GM18870 (cell line): Measurements from ENCODE around the gene TFDP1.
"Not testable (repeated sequence)": the region's sequence is repeated elsewhere in the genome, so short reads cannot be mapped to it uniquely, and the experiment has no call there.

Experiments used
- ATAC-seq: cut with Tn5 transposase; IDR thresholded peaks from one replicate; pipeline ENCODE4 v1.9.1; 2021; ENCODE audit warnings: moderate library complexity; ENCODE audit not compliant: unreplicated experiment

The TFDP1 gene

DNA sequence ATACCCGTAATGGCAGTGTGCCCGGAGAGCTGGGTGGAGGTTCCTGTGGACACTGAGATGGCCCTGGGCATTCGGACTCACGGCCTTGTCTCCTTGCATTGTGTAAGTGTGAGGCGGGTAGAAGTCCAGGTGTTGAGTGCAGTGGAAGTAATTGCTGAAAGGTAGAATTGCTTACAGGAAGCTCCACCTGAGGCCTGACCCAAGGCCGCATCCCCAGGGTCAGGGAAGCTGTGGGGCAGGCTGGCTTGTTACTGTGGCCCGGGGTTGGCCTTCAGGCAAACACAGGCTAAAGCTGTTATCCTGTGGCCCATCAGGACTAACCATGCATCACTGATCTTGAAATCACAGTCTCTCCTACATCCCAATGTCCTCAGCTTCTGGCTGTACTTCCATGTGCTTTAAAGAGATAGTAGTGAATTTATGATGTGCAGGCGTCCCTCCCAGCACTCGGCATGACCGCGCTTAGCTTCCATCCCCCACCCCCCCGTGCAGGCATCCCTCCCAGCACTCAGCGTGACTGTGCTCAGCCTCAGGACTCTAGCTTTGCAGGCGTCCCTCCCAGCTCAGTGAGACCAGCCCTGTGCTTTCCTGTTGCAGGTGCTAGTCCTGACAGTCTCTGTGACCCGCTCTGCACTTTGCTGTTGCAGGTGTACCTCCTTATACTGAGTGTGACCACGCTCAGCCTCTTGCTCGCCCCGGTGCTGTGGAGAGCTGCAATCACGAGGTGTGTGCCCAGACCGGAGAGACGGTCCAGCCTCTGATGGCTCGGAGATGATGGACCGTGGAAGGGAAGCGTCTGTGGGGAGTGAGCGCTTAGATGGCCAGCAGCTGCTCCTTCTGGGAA, 35.6 kb upstream of the TFDP1 start:
- ATAC-seq: no peak

GRCh38 chr13:113550453-113550852, 34.1 kb upstream of the TFDP1 start:
- no peak for ATAC-seq

DNA sequence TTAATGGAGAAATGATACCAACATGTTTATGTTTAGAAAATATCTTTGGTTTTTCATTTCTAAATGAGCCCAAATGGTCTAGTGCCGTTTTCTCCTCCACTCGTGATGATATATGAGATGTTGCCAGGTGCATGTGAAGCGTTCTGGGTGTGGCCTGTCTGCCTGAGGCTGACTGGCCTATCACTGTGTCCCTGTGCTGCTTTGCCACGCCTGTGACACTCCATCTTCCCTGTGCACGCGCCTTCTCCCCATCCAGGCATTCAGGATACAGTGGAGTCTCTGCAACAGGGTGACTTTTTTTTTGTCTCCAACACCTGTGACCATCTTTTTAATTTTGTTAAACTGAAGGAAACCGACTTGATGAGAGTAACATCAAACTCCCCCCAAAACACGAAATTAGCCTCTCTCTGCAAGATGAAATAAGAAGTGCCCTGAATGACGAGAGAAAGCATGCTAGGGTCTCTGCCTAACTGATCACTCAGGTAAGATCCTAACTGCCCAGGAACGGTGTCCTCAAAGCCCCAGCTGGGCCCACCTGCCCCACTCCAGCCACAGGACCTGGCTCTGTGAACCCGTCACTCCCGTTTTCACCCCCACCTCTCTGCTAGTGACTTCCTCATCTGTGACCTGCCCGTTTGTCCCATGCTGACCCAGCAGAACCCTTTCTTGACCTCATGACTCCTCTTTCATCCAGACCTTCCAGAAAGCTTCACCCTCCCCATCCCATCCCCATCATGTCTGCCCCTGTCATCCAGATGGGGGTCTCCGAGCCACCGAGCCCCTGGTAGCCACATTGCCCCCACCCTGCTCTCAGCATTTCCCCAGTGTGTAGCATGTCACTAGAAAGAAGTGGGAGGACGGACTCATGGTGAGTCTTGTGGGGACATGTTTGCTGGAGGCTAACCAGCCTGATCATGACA, 33.2 kb upstream of the TFDP1 start:
- ATAC-seq: no peak

DNA sequence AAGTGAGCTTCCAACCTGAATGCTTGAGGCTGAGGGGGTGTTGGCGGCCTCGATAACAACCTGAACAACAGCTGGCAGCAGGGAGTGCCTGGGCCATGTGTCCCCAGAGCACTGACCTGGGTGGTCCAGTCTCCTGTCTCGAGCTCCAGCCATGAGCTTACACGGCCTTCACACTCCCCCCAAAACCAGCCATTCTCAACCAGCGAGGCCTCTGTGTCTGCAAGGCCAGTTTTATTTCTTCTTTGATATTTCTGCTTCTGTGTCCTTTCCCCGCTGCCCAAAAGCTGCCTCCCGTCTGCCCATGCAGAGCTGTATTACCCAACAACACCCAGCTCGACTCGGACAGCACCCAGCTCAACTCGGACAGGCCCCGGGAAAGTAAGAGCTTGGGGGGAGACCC, 32.5 kb upstream of the TFDP1 start:
- ATAC-seq: no peak

DNA sequence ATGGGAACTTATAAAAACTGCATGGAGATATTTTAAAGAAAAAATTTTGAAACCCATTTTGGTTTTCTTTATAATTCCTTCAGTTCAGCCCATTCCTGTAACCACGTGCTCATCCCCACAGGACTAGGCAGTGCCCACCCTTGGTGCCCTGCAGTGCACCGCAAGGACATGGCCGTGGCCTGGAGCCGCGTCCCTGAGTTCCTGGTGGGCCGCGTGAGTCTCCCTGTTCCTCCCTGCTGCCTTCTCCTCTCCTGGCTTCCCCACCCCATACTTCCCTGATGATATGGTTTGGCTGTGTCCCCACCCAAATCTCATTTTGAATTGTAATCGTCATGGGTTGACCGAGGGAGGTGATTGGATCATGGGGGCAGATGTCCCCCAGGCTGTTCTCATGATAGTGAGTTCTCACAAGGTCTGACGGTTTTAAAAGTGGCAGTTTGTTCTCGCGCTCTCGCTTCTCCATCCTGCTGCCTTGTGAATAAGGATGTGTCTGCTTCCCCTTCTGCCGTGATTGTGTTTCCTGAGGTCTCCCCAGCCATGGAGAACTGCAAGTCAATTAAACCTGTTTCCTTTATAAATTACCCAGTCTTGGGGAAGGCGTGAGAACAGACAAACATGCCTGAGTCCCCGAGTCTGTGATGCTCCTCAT, 31.6 kb upstream of the TFDP1 start:
- no peak for ATAC-seq

- no peak for ATAC-seq
Measured at GRCh38 chr13:113553511-113554332, 30.8 kb upstream of the TFDP1 start.

GRCh38 chr13:113554333-113554700, 30.2 kb upstream of the TFDP1 start:
- no peak for ATAC-seq

DNA sequence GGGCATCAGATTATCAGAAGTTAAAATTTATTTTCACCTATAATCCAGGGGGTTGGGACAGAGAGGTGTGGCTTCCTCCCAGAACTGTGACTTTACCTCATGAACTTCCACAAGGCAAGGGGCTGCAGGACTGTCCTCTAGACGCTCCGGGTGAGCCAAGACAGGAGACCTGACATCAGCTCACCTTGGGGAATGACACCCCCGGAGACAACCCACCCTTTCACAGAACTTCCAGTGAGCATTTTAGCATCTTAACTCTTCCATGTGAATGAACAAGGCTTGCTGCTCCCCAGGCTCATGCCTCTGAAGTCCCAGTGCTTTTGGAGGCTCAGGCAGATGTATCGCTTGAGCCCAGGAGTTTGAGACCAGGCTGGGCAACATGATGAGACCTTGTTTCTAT, 29.4 kb upstream of the TFDP1 start:
- ATAC-seq: no peak

DNA sequence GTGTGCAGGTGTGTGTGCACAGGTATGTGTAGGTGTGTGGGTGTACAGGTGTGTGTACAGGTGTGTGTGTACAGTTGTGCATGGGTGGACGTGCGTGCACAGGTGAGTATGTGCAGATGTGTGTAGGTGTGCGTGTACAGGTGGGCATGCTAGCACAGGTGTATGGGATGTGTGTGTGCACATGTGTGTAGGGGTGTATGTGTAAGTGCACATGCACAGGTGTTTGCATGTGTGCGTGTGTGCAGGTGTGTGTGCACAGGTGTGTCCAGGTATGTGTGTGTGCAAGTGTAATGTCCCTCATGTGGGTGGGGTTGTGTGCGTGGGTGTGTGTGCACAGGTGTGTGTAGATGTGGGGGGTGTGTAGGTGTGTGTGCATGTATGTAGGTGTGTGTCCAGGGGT, 27.5 kb upstream of the TFDP1 start:
- no peak for ATAC-seq

DNA sequence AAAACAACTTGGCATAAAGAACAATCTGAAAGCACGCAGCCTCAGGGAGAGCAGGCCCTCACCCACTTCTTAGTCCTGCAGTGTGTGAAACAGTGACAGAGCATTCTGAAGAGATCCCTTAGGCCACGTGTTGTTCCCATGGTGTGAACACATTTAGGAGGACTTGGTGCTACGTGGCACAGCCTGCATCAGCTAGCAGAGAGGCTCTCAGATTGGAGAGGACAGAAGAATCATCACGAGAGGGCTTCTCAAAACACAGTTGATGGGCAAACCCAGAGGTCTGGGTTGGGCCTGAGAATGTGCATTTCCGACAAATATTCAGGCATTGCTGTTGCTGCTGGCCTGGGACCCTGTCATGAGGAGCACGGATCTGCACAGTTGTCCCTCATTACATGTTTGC, 26.1 kb upstream of the TFDP1 start:
- ATAC-seq: no peak

DNA sequence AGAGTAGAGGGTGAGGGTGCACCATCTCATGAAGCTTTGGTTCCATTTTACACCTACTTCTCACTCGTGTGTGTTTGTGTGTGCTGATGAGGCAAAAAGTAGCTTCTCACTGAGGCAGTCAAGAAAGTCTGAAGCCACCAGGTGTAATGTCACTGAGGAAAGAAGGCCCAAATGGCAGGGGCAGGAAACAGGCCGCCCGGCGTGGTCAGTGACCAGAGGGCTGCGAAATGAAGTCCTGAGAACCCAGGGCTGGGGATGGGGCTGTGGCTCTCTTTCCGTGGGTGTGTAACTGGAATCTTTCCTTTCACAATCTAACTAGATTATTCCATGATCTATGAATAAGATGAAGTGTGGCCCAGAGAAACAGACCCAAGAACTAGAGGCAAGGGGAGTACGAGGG, 25.5 kb upstream of the TFDP1 start:
- no peak for ATAC-seq

DNA sequence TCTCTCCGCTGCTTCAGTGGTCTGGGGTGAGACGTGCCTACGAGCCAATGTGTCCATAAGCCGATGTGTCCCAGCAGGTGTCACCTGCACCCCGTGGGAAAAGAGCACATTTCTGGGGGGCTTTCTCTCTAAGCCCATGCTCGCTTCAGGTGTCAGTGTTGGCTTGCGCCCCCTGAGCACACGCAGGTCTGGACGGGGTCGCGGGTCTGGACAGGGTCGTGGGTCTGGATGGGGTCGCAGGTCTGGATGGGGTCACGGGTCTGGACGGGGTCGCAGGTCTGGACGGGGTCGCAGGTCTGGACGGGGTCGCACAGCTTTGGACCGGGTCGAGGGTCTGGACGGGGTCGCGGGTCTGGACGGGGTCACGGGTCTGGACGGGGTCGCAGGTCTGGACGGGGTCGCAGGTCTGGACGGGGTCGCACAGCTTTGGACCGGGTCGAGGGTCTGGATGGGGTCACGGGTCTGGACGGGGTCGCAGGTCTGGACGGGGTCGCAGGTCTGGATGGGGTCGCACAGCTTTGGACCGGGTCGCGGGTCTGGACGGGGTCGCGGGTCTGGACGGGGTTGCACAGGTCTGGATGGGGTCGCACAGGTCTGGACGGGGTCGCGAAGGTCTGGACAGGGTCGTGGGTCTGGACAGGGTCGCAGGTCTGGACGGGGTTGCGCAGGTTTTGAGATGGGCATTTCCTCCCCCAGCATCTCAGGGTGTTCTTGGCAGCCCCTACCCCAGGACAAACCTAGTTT, 24.5 kb upstream of the TFDP1 start:
- ATAC-seq: no peak

DNA sequence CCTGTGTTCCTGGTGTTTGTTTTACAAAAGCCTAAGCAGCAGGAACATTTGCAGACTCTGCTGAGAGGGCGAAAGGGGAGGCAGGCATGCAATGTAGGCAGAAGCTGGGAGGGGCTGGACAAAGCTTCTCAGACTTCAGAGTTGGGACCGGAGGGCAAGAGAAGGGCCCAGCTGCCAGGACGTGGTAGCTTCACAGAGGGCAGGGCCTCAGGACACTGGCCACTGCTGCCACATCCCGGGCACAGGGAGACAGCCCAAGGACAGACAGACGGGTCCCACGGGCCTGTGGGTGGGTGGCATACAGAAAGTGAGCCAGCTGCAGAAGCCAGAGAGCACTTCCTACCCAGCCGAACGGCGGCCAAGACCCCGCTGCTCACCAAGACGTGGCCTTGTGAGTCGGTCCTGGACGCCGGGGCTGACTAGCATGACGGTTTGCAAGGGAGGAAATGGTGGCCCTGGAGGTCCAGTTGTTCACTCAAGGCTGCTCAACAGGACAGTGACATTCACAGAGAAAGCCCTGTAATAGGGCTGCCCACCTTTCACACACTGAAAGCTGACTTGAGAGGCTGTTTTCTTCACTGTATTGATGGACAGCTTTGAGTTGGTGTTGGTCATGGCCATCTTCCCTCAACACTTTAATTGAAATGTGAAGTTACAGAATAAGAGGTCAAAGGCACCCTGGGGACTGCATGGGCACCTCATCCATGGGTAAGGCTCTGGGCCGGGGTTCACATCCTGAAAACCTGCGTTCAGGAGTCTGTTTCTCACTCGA, 23.7 kb upstream of the TFDP1 start:
- no peak for ATAC-seq

- no peak for ATAC-seq
Measured at GRCh38 chr13:113561417-113562084, 23.0 kb upstream of the TFDP1 start.

DNA sequence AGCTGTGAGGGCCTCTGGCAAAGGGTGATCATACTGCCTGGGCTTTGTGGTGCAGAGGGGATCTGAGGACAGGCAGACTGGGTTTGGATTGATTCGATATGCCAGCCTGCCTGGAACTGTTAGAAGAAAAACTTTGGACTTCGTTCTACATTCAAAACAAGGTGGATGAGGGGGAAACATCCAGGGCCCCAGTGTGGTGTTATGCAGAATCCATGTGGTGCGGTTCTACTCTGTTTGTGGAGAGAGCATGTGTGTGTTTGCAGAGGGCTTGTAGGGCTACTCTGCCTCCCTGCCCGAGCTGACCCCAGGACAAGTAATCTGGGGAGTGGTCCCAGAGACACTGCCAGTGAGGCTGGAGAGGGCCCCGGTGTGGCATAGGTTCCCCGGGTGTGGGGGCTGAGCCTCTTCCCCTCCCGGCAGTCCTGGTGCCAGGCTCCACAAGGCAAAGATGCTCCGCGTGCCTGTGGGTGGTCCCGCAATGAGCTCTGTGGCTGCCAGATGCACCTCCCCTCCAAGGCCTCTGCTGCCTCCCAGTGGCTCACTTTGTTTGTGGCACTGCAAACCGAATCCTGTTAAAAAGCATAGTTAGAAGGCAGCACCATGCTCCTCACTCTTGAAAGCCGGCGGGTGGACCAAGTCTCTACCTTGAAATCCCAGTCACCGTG, 22.3 kb upstream of the TFDP1 start:
- ATAC-seq: no peak

DNA sequence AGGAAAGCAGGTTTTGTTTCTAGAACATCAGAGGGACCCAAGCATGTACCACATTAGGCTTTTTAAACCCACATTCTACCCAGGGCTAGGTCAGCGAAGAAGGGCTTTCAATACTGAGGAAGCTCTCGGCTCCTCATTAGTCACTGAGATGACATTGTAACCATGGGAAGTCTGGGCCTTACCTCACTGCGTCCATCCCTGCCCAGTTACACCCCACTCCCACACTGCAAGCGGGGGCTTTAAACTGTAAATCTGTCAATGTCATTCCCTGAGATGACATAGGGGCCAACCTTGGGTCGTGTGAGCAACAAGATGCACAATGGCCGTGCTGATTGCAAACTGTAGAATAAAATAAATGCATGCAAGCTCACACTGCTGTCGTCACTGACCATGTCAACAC, 21.7 kb upstream of the TFDP1 start:
- ATAC-seq: no peak

- ATAC-seq: not testable (repeated sequence)
Measured at GRCh38 chr13:113563511-113563910, 21.0 kb upstream of the TFDP1 start.

DNA sequence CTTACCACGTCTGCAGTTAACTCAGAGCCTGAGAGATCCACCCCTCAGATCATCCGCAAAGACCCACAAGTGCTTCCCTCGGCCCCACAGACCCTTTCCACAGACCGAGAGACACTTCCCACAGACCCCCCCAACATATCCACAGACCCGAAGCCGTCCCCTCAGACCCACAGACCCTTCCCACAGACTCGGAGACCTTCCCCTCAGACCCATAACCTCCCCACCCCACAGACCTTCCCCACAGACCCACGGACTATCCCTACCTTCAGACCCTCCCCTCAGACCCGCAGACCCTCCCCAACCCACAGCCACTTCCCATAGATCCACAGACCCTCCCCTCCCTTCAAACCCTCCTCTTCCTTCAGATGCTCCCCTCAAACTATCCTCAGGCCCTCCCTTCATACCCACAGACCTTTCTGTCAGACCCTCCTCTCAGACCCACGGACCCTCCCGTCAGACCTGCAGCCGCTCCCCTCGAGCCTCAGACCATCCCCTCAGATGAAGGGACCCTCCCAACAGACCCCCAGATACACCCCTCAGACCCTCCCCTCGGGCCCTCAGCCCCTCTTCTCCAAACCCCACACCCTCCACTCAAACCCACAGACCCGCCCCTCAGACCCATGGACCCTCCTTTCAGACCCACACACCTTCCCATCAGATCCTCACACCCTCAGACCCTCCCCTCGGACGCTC, 20.1 kb upstream of the TFDP1 start:
- ATAC-seq: no peak
